SK-N-MC (cell line): Measurements from ENCODE around the gene ACTL8.

ENCODE experiments used
- DNase-seq: peaks from one replicate; pipeline ENCODE4 v3.0.0-alpha.2; 2011; ENCODE audit warnings: low read depth, low spot score
- H3K27ac ChIP-seq: fragments of 200-600 bp; sonication (generic); 2 replicates; pipeline ENCODE4 v1.5.1; 2016; ENCODE audit warnings: mixed run types
- H3K36me3 ChIP-seq: fragments of 200-600 bp; sonication (generic); 2 replicates; pipeline ENCODE4 v1.6.1; 2017; ENCODE audit warnings: antibody characterized with exemption, low read length, mixed read lengths; ENCODE audit not compliant: insufficient read depth
- H3K4me3 ChIP-seq: fragments of 200-600 bp; sonication (generic); 2 replicates; pipeline ENCODE4 v1.5.1; 2016
- H3K9ac ChIP-seq: fragments of 200-600 bp; sonication (generic); 2 replicates; pipeline ENCODE4 v1.8.0; 2017; ENCODE audit warnings: mixed run types, mixed read lengths; ENCODE audit not compliant: insufficient read length
- H3K9me3 ChIP-seq: fragments of 200-600 bp; sonication (generic); 2 replicates; pipeline ENCODE4 v1.6.1; 2017; ENCODE audit warnings: low read depth, mild to moderate bottlenecking, antibody characterized with exemption, low read length, moderate library complexity, mixed read lengths
- EZH2 ChIP-seq: fragments of 200-600 bp; sonication (generic); IDR thresholded peaks from one replicate; pipeline ENCODE4 v1.6.1; 2017; ENCODE audit warnings: antibody characterized with exemption
- FOXP2 ChIP-seq: optimal IDR thresholded peaks from 2 replicates; pipeline ENCODE3; 2011; ENCODE audit warnings: mild to moderate bottlenecking, moderate library complexity; ENCODE audit not compliant: insufficient read depth; ENCODE audit errors: extremely low read length, control extremely low read depth
- POLR2AphosphoS5 ChIP-seq: IDR thresholded peaks from 2 replicates; pipeline ENCODE4 v1.6.1; 2012; ENCODE audit warnings: mild to moderate bottlenecking, low read depth, low read length, borderline replicate concordance

ACTL8 gene

GRCh38 chr1:17873007-17873675, 118.0 kb downstream of the ACTL8 start:
- no peak overlapping the region for H3K27ac ChIP-seq
- no peak for DNase-seq
- no peak overlapping the region for H3K9ac ChIP-seq
- no peak overlapping the region for H3K4me3 ChIP-seq
- H3K36me3 ChIP-seq = no peaks in the 10 kb centered on the region
- no peaks in the 10 kb centered on the region for H3K9me3 ChIP-seq
- TF ChIP-seq EZH2 (no peak), FOXP2 (no peak), POLR2AphosphoS5 (no peak)

- Histone ChIP-seq H3K9ac (no peak overlapping the region), H3K9me3 (no peaks in the 10 kb centered on the region), H3K27ac (no peak overlapping the region), H3K36me3 (no peaks in the 10 kb centered on the region), H3K4me3 (no peak overlapping the region)
- DNase-seq = no peak
- no peak for TF ChIP-seq POLR2AphosphoS5
- TF ChIP-seq EZH2 = no peak
- no peak for TF ChIP-seq FOXP2
Measured at GRCh38 chr1:17874231-17874630, 119.1 kb downstream of the ACTL8 start.

GRCh38 chr1:17874710-17875109, 119.6 kb downstream of the ACTL8 start:
- H3K9ac ChIP-seq = no peak overlapping the region
- H3K9me3 ChIP-seq = no peaks in the 10 kb centered on the region
- DNase-seq = no peak
- no peaks in the 10 kb centered on the region for H3K36me3 ChIP-seq
- TF ChIP-seq POLR2AphosphoS5 = no peak
- no peak for TF ChIP-seq FOXP2
- TF ChIP-seq EZH2 = no peak
- no peak overlapping the region for H3K4me3 ChIP-seq
- no peak overlapping the region for H3K27ac ChIP-seq

GRCh38 chr1:17875171-17875881, 120.2 kb downstream of the ACTL8 start:
- H3K9ac ChIP-seq = no peak overlapping the region
- H3K36me3 ChIP-seq = no peaks in the 10 kb centered on the region
- TF ChIP-seq EZH2 = no peak
- no peak for TF ChIP-seq POLR2AphosphoS5
- no peak for TF ChIP-seq FOXP2
- H3K4me3 ChIP-seq = no peak overlapping the region
- H3K27ac ChIP-seq = no peak overlapping the region
- DNase-seq = no peak
- no peaks in the 10 kb centered on the region for H3K9me3 ChIP-seq

GRCh38 chr1:17875882-17876280, 120.7 kb downstream of the ACTL8 start:
- TF ChIP-seq FOXP2 (no peak), EZH2 (no peak), POLR2AphosphoS5 (no peak)
- Histone ChIP-seq H3K27ac (no peak overlapping the region), H3K36me3 (no peaks in the 10 kb centered on the region), H3K9me3 (no peaks in the 10 kb centered on the region), H3K4me3 (no peak overlapping the region), H3K9ac (no peak overlapping the region)
- no peak for DNase-seq
